HG02970 (cell line): ENCODE data around the gene RIMBP3B.
A peak's percentile ranks its signal among the peaks of the same experiment; 100 is the strongest.
"Not testable (repeated sequence)": the region's sequence is repeated elsewhere in the genome, so short reads cannot be mapped to it uniquely, and the experiment has no call there.

Experiments
- ATAC-seq: cut with Tn5 transposase; IDR thresholded peaks from one replicate; pipeline ENCODE4 v1.9.1; 2021; ENCODE audit warnings: mild to moderate bottlenecking, moderate library complexity, moderate number of reproducible peaks; ENCODE audit not compliant: unreplicated experiment, low FRiP score

RIMBP3B gene

GRCh38 chr22:21417227-21417746, 33.7 kb downstream of the RIMBP3B start, which contains the start of gene HIC2:
Gene HIC2, plus strand, starts transcription at chr22:21417371. Its CDS starts 25,461 bp downstream, at chr22:21442832.
- ATAC-seq = peak; percentile 77

GRCh38 chr22:21417853-21418252, 34.3 kb downstream of the RIMBP3B start:
- ATAC-seq = not testable (repeated sequence)

- not testable (repeated sequence) for ATAC-seq
Observed at GRCh38 chr22:21418974-21419638, 35.6 kb downstream of the RIMBP3B start.

DNA sequence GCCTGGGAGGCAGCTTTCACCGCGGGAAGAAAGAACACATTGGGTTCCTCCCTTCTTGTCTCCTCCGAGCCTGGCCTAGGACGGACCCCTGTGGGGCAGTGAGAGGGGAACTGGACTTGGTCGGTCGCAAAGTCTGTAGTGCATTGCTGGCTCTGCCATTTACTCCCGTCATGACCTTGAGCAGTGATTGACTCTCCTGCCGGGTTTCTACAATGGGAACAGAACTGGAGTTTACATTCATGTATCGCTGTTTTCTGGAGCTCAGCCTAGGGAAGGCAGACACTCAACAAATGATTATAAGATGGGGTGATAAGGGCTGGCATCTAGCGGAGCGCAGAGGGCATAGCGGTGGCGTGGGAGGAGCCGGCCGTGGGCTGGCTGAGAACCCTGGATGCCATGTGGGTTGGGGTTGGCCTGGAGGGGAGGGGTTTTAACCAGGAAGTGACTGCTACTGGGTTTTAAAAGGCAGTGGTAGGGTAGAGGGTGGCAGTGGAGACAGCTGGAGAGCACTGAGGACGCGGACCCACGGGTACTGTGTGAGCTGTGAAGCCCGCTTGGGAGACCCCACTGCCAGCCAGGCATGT, 36.7 kb downstream of the RIMBP3B start:
- ATAC-seq = not testable (repeated sequence)

GRCh38 chr22:21424084-21424709, 40.6 kb downstream of the RIMBP3B start:
- ATAC-seq = not testable (repeated sequence)

DNA sequence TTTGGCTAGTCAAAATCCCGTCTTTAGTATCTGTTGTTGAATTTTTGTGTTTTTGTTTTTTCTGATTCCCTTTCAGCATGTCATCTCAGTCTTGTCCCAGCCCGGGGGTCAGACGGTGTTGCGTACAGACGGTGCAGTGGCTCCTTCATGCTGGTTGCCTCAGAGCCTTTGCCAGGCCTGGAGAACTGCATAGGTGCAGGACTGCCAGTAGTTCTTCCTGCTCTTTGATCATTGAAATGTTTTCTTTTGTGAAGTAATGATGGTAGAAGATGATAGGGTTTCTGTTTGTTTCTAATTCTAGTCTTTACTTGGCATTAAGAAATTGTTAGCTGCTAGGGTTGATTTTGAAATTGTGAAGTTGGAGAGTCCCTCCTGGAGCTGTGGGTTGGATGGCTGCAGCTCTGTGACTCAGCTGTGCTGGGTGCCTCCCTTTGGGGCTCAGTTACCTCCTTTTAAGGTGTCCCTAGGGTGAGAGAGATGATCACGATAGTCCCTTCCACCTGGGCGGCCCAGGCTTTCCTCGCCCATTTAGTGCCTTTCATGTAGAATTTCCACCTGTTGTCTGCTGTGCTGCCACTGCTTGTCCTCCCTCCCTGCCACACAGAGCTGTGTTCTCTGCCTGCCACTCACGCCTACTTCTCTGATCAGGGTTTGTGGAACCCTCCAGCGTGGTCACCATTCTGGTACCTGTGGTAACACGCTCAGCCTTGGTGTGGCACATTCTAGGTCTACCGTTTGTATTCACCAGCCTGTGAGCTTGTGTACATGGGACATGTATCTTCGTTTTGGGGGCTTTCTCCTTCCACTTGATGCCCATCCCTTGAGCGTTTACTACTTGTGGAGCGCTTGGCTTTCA, 51.1 kb downstream of the RIMBP3B start:
- ATAC-seq = not testable (repeated sequence)

DNA sequence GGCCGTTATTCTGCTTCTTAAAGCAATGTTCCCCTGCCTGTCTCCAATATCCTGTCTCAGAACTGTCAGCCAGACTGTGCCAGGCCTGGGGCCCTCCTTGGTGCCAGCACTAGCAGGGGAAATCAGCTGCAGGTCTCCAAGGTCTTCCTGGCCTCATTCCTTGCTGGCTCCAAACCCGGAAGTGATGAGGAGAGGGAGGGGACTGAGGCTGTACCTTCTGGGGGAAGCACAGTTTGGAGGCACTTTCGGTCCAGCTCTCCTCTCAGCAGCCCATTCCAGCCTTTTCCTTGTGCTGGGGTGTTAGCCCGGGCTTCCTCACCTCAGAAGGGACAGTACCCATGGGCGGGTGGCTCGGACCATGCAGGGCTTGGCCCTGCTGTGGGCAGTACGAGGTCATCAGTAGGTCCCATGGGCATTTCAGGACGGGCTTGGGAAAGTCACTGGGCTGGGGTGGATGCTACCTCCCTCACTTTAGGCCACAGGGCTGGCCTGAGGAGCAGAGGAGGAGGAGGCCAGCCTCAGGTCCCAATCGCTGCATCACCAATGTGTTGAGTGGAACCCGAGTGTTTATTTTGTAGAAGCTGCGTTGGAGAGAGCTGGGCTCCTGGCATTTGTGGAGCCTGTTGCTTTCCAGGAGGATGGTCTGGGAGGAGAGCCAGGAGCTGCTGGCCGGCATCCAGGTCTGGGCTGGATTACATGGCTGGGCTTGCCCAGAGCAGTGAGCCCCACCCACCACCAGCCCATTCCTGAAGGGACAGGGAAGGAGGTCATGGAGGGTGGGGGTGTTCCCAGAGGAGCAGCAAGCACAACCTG, 52.7 kb downstream of the RIMBP3B start:
- ATAC-seq = not testable (repeated sequence)

- ATAC-seq = not testable (repeated sequence)
Observed at GRCh38 chr22:21438013-21438412, 54.5 kb downstream of the RIMBP3B start.
